Muscle layer of colon (tissue), 2 donors: ENCODE results near the gene RAP1A.

Experiments used
- H3K27ac ChIP-seq: one replicate; pipeline ENCODE4 v1.7.0; 2013; ENCODE audit warnings: low read depth, mild to moderate bottlenecking, low read length, moderate library complexity
- H3K27me3 ChIP-seq, 2 donors: one replicate each; pipeline ENCODE4 v1.7.0; 2013; ENCODE audit warnings: low read length in 2 of 2, mild to moderate bottlenecking in 2 of 2; ENCODE audit not compliant: insufficient read depth in 2 of 2, control insufficient read depth in 1 of 2
- H3K36me3 ChIP-seq: one replicate; pipeline ENCODE4 v1.7.0; 2013; ENCODE audit warnings: mild to moderate bottlenecking, low read length; ENCODE audit not compliant: insufficient read depth
- H3K4me1 ChIP-seq: one replicate; pipeline ENCODE4 v1.7.0; 2013; ENCODE audit warnings: mild to moderate bottlenecking, low read length; ENCODE audit not compliant: insufficient read depth
- H3K4me3 ChIP-seq, 2 donors: one replicate each; pipeline ENCODE4 v1.7.0; 2013; ENCODE audit warnings: low read length in 2 of 2, low read depth in 1 of 2, mild to moderate bottlenecking in 1 of 2, moderate library complexity in 1 of 2
- H3K9ac ChIP-seq: one replicate; pipeline ENCODE4 v1.7.0; 2013; ENCODE audit warnings: low read length
- H3K9me3 ChIP-seq: one replicate; pipeline ENCODE4 v1.7.0; 2013; ENCODE audit warnings: mild to moderate bottlenecking, low read length
- donor health status: abdominal sarcoma.
- donor health status: Adenocarcinoma of cecum.

The RAP1A gene

DNA sequence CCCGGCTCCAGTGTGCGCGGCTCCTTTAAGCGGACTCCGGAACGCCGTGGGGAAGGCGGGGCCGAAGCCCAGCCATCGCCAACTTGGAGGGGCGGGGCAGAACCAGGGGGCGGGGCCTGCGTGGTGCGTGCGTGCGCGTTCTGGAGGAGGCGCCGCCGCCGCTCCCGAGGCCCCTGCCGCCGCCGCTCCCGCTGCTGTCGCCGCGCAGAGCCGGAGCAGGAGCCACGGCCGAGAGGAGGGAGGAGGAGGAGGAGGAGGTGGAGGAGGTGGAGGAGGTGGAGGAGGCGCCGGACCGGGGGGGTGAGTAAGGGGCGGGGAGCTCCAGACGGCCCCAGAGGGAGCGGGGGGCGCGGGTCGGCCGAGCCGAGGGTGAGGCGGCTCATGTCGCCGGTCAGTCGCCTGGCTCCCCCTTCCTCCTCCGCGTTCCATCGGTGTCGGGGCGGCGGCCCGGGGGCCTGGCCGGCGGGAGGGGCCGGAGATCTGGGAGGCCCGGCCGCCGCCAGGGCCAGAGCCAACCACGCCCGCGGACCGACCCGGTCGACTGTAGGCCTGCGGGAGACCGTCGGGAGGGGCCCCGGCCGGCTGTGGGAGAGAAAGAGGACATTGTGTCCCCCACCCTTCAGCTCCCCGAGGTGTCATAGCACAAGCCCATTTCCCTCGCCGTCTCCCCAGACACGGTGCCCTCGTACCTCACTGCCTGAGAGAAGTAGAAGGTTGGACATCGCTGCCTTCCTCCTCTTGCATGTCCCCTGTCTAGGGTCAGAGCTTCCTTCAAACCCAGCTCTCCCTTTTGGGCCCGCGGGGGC, at the start of gene RAP1A:
Gene RAP1A, plus strand, starts transcription at position 155 of the 806 bp plus-strand sequence. CDS start 71,572 bp downstream, outside the sequence.
- Histone ChIP-seq H3K9ac (peak within 1 kb of the TSS; percentile 94), H3K36me3 (no peaks in the 10 kb centered on the region), H3K4me1 (peaks cover 31% of the 10 kb centered on the region), H3K27me3 (no peaks in the 10 kb centered on the region), H3K27ac (peak within 1 kb of the TSS; percentile 87), H3K4me3 (peak within 1 kb of the TSS; percentile 76 to 87), H3K9me3 (no peaks in the 10 kb centered on the region)

DNA sequence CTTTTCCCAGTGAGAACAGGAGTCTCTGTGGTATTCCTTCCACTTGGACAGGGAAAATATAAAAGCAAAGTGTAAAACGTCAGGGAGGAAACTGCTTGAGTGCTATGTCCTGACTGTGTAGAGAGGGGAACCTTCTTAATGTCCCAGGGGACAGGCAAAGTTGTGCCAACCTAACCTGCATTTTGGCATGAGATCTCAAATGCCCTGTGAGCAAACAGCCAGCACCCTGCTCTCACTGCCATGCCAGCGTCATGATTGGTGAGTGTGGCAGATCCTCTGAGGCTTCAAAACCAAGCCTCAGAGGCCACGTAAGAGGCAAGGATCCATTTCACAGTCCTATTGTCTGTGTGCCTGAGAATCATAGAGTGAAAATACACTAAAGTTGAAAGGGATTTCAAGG, 49.7 kb upstream of the RAP1A start:
- Histone ChIP-seq H3K4me3 (no peak overlapping the region), H3K36me3 (no peaks in the 10 kb centered on the region), H3K4me1 (peaks cover 32% of the 10 kb centered on the region), H3K27ac (no peak overlapping the region), H3K27me3 (no peaks in the 10 kb centered on the region), H3K9me3 (no peaks in the 10 kb centered on the region), H3K9ac (no peak overlapping the region)

DNA sequence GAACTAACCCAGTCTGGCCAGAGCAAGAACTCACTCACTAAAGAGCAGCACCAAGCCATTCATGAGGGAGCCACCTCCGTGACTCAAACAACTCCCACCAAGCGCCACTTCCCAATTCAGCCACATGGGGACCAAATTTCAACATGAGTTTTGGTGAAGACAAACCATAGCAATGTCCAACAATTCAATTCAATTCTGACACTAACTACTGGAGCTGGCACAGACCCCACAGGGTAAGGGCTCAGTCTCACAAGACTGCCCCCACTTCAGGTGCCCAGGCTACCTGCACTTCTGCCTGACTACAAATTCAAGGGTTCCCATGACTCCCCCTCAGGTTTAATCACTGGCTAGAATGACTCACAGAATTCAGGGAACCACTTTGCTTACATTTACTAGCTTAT, 48.8 kb upstream of the RAP1A start:
- peaks cover 24% of the 10 kb centered on the region for H3K4me1 ChIP-seq
- H3K9me3 ChIP-seq, result no peaks in the 10 kb centered on the region
- H3K27me3 ChIP-seq, result no peaks in the 10 kb centered on the region
- H3K9ac ChIP-seq, result no peak overlapping the region
- no peak overlapping the region for H3K27ac ChIP-seq
- H3K4me3 ChIP-seq, result no peak overlapping the region
- no peaks in the 10 kb centered on the region for H3K36me3 ChIP-seq

GRCh38 chr1:111571239-111571638, 48.4 kb upstream of the RAP1A start:
- Histone ChIP-seq H3K9ac (no peak overlapping the region), H3K9me3 (no peaks in the 10 kb centered on the region), H3K36me3 (no peaks in the 10 kb centered on the region), H3K27ac (no peak overlapping the region), H3K27me3 (no peaks in the 10 kb centered on the region), H3K4me3 (no peak overlapping the region), H3K4me1 (peaks cover 20% of the 10 kb centered on the region)

DNA sequence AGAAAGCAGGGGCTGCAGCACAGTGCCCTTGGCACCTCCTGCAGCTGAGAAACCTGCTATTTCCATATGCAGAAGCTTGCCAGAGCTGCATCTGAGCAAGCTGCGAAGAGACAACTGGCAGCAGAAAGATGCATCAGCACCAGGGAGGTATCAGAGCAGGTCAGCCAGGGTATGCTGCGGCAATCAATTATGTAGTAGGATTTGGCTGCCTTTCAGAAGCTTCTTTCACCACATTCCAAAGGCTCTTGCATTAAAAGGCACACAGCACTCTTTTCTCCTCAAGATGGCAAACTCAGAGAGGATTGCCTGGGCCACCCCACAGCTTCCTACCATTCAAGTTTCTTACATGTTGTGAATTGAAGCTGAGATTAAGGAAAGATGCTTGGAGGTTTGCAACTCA, 47.6 kb upstream of the RAP1A start:
- H3K36me3 ChIP-seq, result no peaks in the 10 kb centered on the region
- H3K4me1 ChIP-seq, result peaks cover 19% of the 10 kb centered on the region
- H3K9me3 ChIP-seq, result no peaks in the 10 kb centered on the region
- H3K27ac ChIP-seq, result no peak overlapping the region
- H3K4me3 ChIP-seq, result no peak overlapping the region
- no peak overlapping the region for H3K9ac ChIP-seq
- H3K27me3 ChIP-seq, result no peaks in the 10 kb centered on the region

DNA sequence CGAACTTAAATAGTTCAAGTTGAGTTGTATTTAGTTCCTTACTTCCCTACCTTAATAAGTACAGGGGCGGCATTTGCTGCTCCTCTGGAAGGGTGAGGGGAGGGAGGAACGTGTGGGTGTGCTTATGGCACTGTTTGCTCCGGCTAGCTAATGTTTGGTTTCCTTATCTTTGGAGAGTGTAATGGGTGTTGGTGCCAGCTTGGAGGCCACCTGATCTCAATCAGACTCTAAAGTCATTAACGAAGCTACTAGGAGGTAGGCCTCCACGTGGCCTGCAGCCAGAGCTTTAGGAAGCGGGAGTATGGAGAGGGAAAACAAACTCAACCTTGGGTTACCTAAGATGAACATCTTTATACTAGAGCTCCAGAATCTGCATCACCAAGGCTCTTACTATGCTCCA, 43.0 kb upstream of the RAP1A start:
- no peaks in the 10 kb centered on the region for H3K9me3 ChIP-seq
- no peak overlapping the region for H3K4me3 ChIP-seq
- no peaks in the 10 kb centered on the region for H3K36me3 ChIP-seq
- H3K27me3 ChIP-seq, result no peaks in the 10 kb centered on the region
- H3K9ac ChIP-seq, result no peak overlapping the region
- peaks cover 17% of the 10 kb centered on the region for H3K4me1 ChIP-seq
- H3K27ac ChIP-seq, result no peak overlapping the region

DNA sequence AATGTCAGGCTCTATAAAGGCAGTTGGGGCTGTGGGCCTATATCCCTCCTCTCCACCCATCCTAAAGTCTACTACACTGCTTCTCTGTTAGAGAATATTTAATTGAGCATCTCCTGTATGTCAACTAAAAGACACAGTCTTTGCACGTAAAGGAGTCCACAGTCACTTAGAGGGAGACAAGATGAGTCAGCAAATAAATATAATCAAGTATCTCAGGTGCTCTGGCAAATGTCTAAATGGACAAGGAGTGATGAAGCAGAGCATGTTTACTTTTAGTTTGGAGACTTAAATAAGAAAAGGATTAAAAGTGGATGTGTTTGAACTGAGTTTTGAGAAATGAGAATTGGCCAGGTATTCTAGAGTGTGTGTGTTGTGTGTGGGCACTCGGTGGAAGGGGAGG, 41.8 kb upstream of the RAP1A start:
- H3K27ac ChIP-seq, result no peak overlapping the region
- no peak overlapping the region for H3K4me3 ChIP-seq
- H3K9me3 ChIP-seq, result no peaks in the 10 kb centered on the region
- no peak overlapping the region for H3K9ac ChIP-seq
- H3K4me1 ChIP-seq, result peaks cover 17% of the 10 kb centered on the region
- no peaks in the 10 kb centered on the region for H3K36me3 ChIP-seq
- H3K27me3 ChIP-seq, result no peaks in the 10 kb centered on the region

DNA sequence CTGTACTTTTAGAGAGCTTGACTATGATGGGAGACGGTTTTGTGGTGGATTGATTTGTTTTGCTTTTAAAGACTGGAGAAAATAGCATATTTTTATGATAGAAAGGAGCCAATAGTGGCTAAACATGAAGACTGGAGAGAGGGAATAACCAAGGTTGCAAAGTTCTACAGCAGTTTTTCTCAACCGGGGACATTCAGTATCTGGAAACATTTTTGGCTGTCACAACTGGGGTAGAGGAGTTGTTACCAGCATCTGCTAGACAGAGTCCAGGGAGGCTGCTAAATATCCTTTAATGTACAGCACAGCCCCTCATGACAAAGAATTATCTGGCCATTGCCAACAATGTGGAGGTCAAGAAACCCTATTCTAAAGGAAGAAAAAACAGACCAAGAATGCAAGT, 38.4 kb upstream of the RAP1A start:
- Histone ChIP-seq H3K27ac (no peak overlapping the region), H3K36me3 (no peaks in the 10 kb centered on the region), H3K4me1 (peaks cover 22% of the 10 kb centered on the region), H3K9me3 (no peaks in the 10 kb centered on the region), H3K27me3 (no peaks in the 10 kb centered on the region), H3K9ac (no peak overlapping the region), H3K4me3 (no peak overlapping the region)

GRCh38 chr1:111582016-111582415, 37.6 kb upstream of the RAP1A start:
- no peaks in the 10 kb centered on the region for H3K36me3 ChIP-seq
- peaks cover 22% of the 10 kb centered on the region for H3K4me1 ChIP-seq
- H3K4me3 ChIP-seq, result no peak overlapping the region
- H3K27ac ChIP-seq, result no peak overlapping the region
- no peak overlapping the region for H3K9ac ChIP-seq
- H3K9me3 ChIP-seq, result no peaks in the 10 kb centered on the region
- no peaks in the 10 kb centered on the region for H3K27me3 ChIP-seq

- Histone ChIP-seq H3K4me3 (no peak overlapping the region), H3K27ac (peak overlapping the region; percentile 21), H3K36me3 (no peaks in the 10 kb centered on the region)
Measured at GRCh38 chr1:111582644-111583618, 36.7 kb upstream of the RAP1A start.

GRCh38 chr1:111585447-111586086, 34.0 kb upstream of the RAP1A start:
- H3K4me3 ChIP-seq, result no peak overlapping the region
- H3K36me3 ChIP-seq, result no peaks in the 10 kb centered on the region
- peaks cover 15% of the 10 kb centered on the region for H3K4me1 ChIP-seq
- no peaks in the 10 kb centered on the region for H3K27me3 ChIP-seq
- H3K27ac ChIP-seq, result no peak overlapping the region
- no peaks in the 10 kb centered on the region for H3K9me3 ChIP-seq
- no peak overlapping the region for H3K9ac ChIP-seq

More at GRCh38 chr1:111582644-111583618, 36.7 kb upstream of the RAP1A start:
- Histone ChIP-seq H3K27me3 (no peaks in the 10 kb centered on the region), H3K4me1 (peaks cover 18% of the 10 kb centered on the region), H3K9me3 (no peaks in the 10 kb centered on the region), H3K9ac (no peak overlapping the region)
